CD8-positive, alpha-beta memory T cell (primary cell): Measurements from ENCODE around the gene EGLN1. TPM values are rescaled to one million over a fixed set of nuclear protein-coding genes. Genes with fewer than 3 reads are reported as not detected.

Experiments
- CTCF ChIA-PET: fragments of 350-600 bp; sonication (Branson Sonifier 250); formaldehyde crosslinking; loops from one replicate; lab custom pipeline; 2021; ENCODE audit warnings: antibody characterized with exemption; lab: Charles Lee
- POLR2A ChIA-PET: fragments of 350-600 bp; sonication (Branson Sonifier 250); formaldehyde crosslinking; loops from one replicate; lab custom pipeline; 2021; ENCODE audit warnings: antibody characterized with exemption; lab: Charles Lee
- DNase-seq, 5 donors: peaks; one replicate each; pipeline versions ENCODE4 v3.0.0 to v3.0.0-alpha.2; 2020 to 2022; ENCODE audit warnings: mixed read lengths in 1 of 5
- H3K27ac ChIP-seq: one replicate; pipeline ENCODE4 v1.7.0; 2013; ENCODE audit warnings: low read depth, mild to moderate bottlenecking, low read length, moderate library complexity
- H3K27me3 ChIP-seq: 2 replicates; pipeline ENCODE4 v1.7.0; 2013; ENCODE audit warnings: low read length, mild to moderate bottlenecking; ENCODE audit not compliant: insufficient read depth, poor library complexity, severe bottlenecking
- H3K36me3 ChIP-seq: 2 replicates; pipeline ENCODE4 v1.7.0; 2013; ENCODE audit warnings: mild to moderate bottlenecking, low read length, moderate library complexity; ENCODE audit not compliant: insufficient read depth
- H3K4me1 ChIP-seq: 2 replicates; pipeline ENCODE4 v1.7.0; 2013; ENCODE audit warnings: mild to moderate bottlenecking, low read length, moderate library complexity; ENCODE audit not compliant: insufficient read depth
- H3K4me3 ChIP-seq: 2 replicates; pipeline ENCODE4 v1.7.0; 2013; ENCODE audit warnings: mild to moderate bottlenecking, low read length
- H3K9me3 ChIP-seq: 2 replicates; pipeline ENCODE4 v1.7.0; 2013; ENCODE audit warnings: mild to moderate bottlenecking, low read length
- H3K27ac Mint-ChIP-seq, 8 donors: one replicate each; pipeline ENCODE4 v1.8.0; 2020 to 2021; ENCODE audit warnings: mixed read lengths in 8 of 8, mild to moderate bottlenecking in 6 of 8, inconsistent platforms in 3 of 8, moderate library complexity in 3 of 8
- H3K27me3 Mint-ChIP-seq, 2 donors: one replicate each; pipeline ENCODE4 v1.8.0; 2020 to 2021; ENCODE audit warnings: mixed read lengths in 2 of 2, mild to moderate bottlenecking in 1 of 2, moderate library complexity in 1 of 2
- H3K36me3 Mint-ChIP-seq, 3 donors: one replicate each; pipeline ENCODE4 v1.8.0; 2020 to 2021; ENCODE audit warnings: mixed read lengths in 3 of 3, inconsistent platforms in 1 of 3, mild to moderate bottlenecking in 1 of 3
- H3K4me1 Mint-ChIP-seq, 3 donors: one replicate each; pipeline ENCODE4 v1.8.0; 2020 to 2021; ENCODE audit warnings: mixed read lengths in 3 of 3, inconsistent platforms in 1 of 3, mild to moderate bottlenecking in 1 of 3
- H3K4me3 Mint-ChIP-seq, 7 donors: one replicate each; pipeline ENCODE4 v1.8.0; 2020 to 2021; ENCODE audit warnings: mixed read lengths in 7 of 7, mild to moderate bottlenecking in 6 of 7, moderate library complexity in 4 of 7, inconsistent platforms in 2 of 7
- H3K9me3 Mint-ChIP-seq, 5 donors: one replicate each; pipeline ENCODE4 v1.8.0; 2020 to 2022; ENCODE audit warnings: mixed read lengths in 5 of 5, mild to moderate bottlenecking in 3 of 5, moderate library complexity in 2 of 5, inconsistent platforms in 1 of 5
- polyA plus RNA-seq: library from polyadenylated mRNA; unstranded; fragments of 300-500 nt; fragmentation: Illumina TruSeq; gene quantifications from one replicate; pipeline ENCODE4 v1.2.3, GENCODE V29; 2021
- total RNA-seq, 2 experiments: library from RNA; stranded (reverse); gene quantifications; one replicate each; pipeline ENCODE4 v1.2.3, GENCODE V29; 2021

Gene EGLN1
- total and polyA plus RNA-seq, 3 experiments from 2014 or later, result 21.0 to 30.9 (median 24.2) TPM

DNA sequence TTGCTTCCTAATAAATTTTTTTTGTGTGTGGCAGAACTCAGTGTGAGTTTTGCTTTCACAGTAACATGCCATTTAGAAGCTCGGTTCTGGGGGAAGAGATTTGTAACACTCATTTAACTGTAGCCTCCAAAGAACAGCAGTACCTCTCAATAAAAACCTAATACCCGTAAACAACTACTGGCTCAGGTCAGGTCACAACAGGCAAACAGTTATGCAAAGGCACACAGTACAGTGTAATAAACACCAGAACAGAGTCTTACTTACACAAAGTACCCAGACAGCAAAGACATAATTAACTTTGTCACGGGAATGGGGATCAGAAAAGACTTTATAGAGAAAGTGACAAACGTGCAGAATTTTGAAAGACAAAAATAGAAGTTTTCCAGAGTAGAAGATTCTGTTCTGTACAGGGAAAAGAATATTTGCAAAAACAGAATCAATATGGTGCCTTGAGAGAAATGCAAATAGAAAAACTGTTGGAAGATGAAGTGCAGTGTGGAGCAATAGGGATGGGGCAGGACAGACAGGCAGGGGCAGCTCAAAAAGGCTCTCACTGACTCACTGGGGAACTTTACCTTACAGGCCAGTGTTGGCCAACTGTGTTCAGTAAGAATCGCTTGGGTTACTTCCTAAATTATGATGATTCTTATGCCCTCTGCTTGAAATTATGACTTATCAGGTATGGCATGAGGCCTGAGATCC is 38.8 kb downstream of the EGLN1 start:
- Histone ChIP-seq H3K36me3 (no peaks in the 10 kb centered on the region), H3K27ac (no peak overlapping the region), H3K9me3 (no peaks in the 10 kb centered on the region), H3K27me3 (no peaks in the 10 kb centered on the region), H3K4me1 (peaks cover 4% of the 10 kb centered on the region), H3K4me3 (no peak overlapping the region)
- POLR2A ChIA-PET, result no interaction called here
- Mint-ChIP-seq H3K27me3 (no peaks in the 10 kb centered on the region), H3K9me3 (no peaks in the 10 kb centered on the region), H3K4me1 (peaks cover 42 to 53% (median 48%) of the 10 kb centered on the region in 3 donors), H3K27ac (no peak overlapping the region), H3K4me3 (no peak overlapping the region), H3K36me3 (no peaks in the 10 kb centered on the region)
- CTCF ChIA-PET, result no interaction called here
- DNase-seq, result no peak

DNA sequence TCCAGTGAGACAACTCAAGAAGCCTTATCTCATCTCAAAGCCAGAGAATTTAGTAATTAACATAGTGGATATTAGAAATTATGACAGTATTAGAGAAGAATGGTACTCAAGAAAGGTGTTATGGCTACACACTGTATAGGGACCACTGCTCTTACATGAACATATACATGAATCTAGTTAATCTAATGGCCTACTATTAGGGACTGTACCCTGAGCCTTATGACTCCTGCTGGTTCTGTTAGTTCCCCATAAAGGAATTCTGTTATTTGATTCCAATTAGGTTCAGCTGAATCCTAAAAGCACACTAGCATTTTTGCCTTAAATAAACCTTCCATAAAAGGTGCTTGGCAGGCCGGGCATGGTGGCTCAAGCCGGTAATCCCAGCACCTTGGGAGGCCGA is 39.7 kb downstream of the EGLN1 start:
- CTCF ChIA-PET, result no interaction called here
- H3K27ac ChIP-seq, result no peak overlapping the region
- peaks cover 4% of the 10 kb centered on the region for H3K4me1 ChIP-seq
- H3K4me3 ChIP-seq, result no peak overlapping the region
- Mint-ChIP-seq H3K27me3 (no peaks in the 10 kb centered on the region), H3K4me3 (no peak overlapping the region), H3K9me3 (no peaks in the 10 kb centered on the region), H3K27ac (no peak overlapping the region), H3K36me3 (no peaks in the 10 kb centered on the region), H3K4me1 (peaks cover 43 to 53% (median 47%) of the 10 kb centered on the region in 3 donors)
- DNase-seq, result no peak
- POLR2A ChIA-PET, result no interaction called here
- H3K27me3 ChIP-seq, result no peaks in the 10 kb centered on the region
- no peaks in the 10 kb centered on the region for H3K9me3 ChIP-seq
- no peaks in the 10 kb centered on the region for H3K36me3 ChIP-seq

DNA sequence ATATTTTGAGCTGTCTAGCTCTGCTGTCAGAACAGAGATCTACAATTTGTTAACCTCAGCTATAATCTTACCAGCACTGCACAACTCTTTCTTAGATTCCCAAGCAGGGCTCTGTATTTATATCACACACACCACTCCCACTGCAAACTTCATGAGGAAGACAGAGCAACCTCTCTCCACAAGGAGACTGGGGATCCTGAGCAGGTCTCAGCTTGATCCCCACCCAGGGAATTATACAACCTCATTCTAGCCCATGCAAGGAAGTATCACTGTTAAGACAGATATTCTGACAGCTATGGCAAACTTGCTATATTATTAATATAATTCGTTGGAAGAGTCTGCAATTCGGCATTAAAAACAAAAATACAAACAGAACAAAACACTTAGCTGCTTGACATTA is 40.4 kb downstream of the EGLN1 start:
- H3K27ac ChIP-seq, result no peak overlapping the region
- ChIA-PET CTCF (no interaction called here), POLR2A (no interaction called here)
- no peak overlapping the region for H3K4me3 ChIP-seq
- peaks cover 8% of the 10 kb centered on the region for H3K4me1 ChIP-seq
- no peaks in the 10 kb centered on the region for H3K36me3 ChIP-seq
- no peaks in the 10 kb centered on the region for H3K9me3 ChIP-seq
- no peak for DNase-seq
- Mint-ChIP-seq H3K4me3 (no peak overlapping the region), H3K36me3 (no peaks in the 10 kb centered on the region), H3K4me1 (peaks cover 47 to 56% (median 53%) of the 10 kb centered on the region in 3 donors), H3K27ac (peak overlapping the region in 2 of 8 donors; percentile 19 to 20), H3K27me3 (no peaks in the 10 kb centered on the region), H3K9me3 (no peaks in the 10 kb centered on the region)
- no peaks in the 10 kb centered on the region for H3K27me3 ChIP-seq

DNA sequence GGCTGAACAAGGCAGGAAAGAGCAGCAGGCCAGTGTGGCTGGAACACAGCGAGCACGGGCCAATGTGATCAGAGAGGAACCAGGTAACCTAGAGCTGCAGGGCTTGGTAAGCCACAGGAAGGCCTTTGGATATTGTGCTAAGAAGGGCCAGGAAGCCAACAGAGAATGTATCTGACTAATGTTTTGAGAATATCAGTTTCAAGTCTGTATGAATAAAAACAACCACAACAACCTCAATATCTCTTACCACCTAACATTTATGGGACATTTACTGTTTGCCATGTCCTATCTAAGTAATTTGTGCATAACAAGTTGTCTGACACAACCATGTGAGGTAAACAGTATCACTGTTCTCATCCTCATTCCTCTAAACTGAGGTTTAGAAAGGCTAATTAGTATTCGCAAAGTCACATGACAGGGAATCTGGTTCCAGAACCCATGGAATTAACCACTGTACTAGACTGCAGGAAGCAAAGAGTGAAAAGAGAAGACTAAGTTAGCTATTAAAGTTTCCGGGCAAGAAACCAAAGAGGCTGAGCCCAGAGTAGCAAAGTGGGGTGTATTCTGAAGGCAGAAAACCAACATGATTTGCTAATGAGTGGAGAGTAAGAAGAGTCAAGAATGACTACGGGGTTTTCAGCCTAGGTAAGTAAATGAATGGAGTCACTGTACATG is 45.1 kb downstream of the EGLN1 start:
- POLR2A ChIA-PET, result no interaction called here
- Histone ChIP-seq H3K9me3 (no peaks in the 10 kb centered on the region), H3K4me1 (peaks cover 15% of the 10 kb centered on the region), H3K27me3 (no peaks in the 10 kb centered on the region), H3K36me3 (no peaks in the 10 kb centered on the region), H3K27ac (no peak overlapping the region), H3K4me3 (no peak overlapping the region)
- H3K36me3 Mint-ChIP-seq, result peaks cover 0 to 3% (median 2%) of the 10 kb centered on the region in 3 donors
- peak overlapping the region in 3 of 7 donors; percentile 1 to 19 (median 6) for H3K4me3 Mint-ChIP-seq
- no peaks in the 10 kb centered on the region for H3K27me3 Mint-ChIP-seq
- H3K27ac Mint-ChIP-seq, result peak overlapping the region; percentile 15 to 83 (median 56)
- CTCF ChIA-PET, result no interaction called here
- DNase-seq, result no peak
- no peaks in the 10 kb centered on the region for H3K9me3 Mint-ChIP-seq
- H3K4me1 Mint-ChIP-seq, result peaks cover 53 to 58% (median 57%) of the 10 kb centered on the region in 3 donors

DNA sequence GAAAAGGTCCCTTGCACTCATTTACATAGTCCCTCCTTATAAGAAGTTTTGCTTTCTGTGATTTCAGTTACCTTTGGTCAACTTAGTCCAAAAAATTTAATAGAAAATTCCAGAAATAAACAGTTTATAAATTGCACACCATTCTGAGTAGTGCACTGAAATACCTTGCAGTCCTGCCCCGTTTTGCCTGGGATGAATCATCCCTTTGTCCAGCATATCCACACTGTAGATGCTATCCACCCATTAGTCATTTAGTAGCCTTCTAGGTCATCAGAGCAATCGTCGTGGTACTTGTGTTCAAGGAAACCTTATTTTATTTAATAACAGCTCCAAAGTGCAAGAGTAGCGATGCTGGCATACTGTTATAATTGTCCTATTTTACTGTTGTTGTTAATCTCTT is 46.0 kb downstream of the EGLN1 start:
- no peak for DNase-seq
- Mint-ChIP-seq H3K4me3 (no peak overlapping the region), H3K27ac (no peak overlapping the region), H3K9me3 (no peaks in the 10 kb centered on the region), H3K27me3 (no peaks in the 10 kb centered on the region), H3K4me1 (peaks cover 46 to 50% (median 47%) of the 10 kb centered on the region in 3 donors), H3K36me3 (peaks cover 0 to 9% (median 2%) of the 10 kb centered on the region in 3 donors)
- Histone ChIP-seq H3K36me3 (no peaks in the 10 kb centered on the region), H3K4me1 (peaks cover 15% of the 10 kb centered on the region), H3K4me3 (no peak overlapping the region), H3K9me3 (no peaks in the 10 kb centered on the region), H3K27me3 (no peaks in the 10 kb centered on the region), H3K27ac (no peak overlapping the region)
- ChIA-PET POLR2A (no interaction called here), CTCF (no interaction called here)

DNA sequence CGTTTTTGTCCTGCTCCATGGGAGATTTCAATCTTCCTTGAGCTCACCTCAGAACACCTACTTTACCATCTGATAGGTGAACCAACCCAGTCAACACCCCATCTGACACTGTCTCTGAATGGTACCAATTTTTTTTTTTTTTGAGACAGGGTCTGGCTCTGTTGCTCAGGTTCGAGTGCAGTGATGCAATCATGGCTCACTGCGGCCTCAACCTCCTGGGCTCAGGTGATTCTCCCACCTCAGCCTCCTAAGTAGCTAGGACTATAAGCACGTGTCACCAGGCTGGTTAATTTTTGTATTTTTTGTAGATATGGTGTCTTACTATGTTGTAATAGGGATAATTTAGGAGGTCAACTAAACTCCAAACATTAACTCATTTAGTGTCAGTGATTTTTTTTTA is 47.7 kb downstream of the EGLN1 start:
- Histone ChIP-seq H3K9me3 (no peaks in the 10 kb centered on the region), H3K27me3 (no peaks in the 10 kb centered on the region), H3K4me1 (peaks cover 15% of the 10 kb centered on the region), H3K27ac (no peak overlapping the region), H3K4me3 (no peak overlapping the region), H3K36me3 (no peaks in the 10 kb centered on the region)
- Mint-ChIP-seq H3K27me3 (no peaks in the 10 kb centered on the region), H3K4me3 (no peak overlapping the region), H3K36me3 (peaks cover 0 to 19% (median 2%) of the 10 kb centered on the region in 3 donors), H3K9me3 (no peaks in the 10 kb centered on the region), H3K4me1 (peaks cover 35 to 42% (median 39%) of the 10 kb centered on the region in 3 donors), H3K27ac (no peak overlapping the region)
- CTCF ChIA-PET, result interaction anchor here (1.1 kb wide), 1 partner anchor 17 kb away, joined by 4 read pairs; no protein-coding TSS in a partner anchor
- POLR2A ChIA-PET, result no interaction called here
- DNase-seq, result no peak

DNA sequence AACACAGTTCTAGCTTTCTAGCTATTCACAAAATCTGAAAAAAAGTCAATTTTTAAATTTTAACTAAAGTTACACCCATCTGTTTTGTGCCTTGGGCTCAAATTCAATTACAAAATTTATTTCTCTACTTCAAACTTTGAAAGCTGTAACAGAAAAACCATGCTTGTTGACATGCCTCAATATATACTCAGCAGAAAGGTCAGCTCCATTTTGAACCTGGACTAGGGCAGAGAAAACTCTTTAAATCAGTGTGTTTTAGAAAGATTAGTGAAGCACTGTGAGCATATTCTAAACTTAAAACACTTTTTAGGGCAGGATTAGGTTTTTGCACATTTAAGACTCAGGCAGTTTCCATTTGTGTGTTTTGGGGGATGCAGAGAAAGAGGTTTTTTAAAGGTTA is 49.6 kb downstream of the EGLN1 start:
- no peak for DNase-seq
- POLR2A ChIA-PET, result interaction anchor here (0.6 kb wide), 1 partner anchor 227 kb away, joined by 12 read pairs; no protein-coding TSS in a partner anchor
- peaks cover 0 to 32% (median 7%) of the 10 kb centered on the region in 3 donors for H3K36me3 Mint-ChIP-seq
- H3K4me1 Mint-ChIP-seq, result peaks cover 19 to 24% (median 22%) of the 10 kb centered on the region in 3 donors
- Histone ChIP-seq H3K9me3 (no peaks in the 10 kb centered on the region), H3K4me3 (no peak overlapping the region), H3K36me3 (no peaks in the 10 kb centered on the region), H3K27me3 (no peaks in the 10 kb centered on the region), H3K27ac (no peak overlapping the region), H3K4me1 (peaks cover 11% of the 10 kb centered on the region)
- CTCF ChIA-PET, result interaction anchor here (1.3 kb wide), 1 partner anchor 15 kb away, joined by 3 read pairs; no protein-coding TSS in a partner anchor
- H3K27ac Mint-ChIP-seq, result peak overlapping the region in 1 of 8 donors; percentile 64
- H3K27me3 Mint-ChIP-seq, result no peaks in the 10 kb centered on the region
- no peaks in the 10 kb centered on the region for H3K9me3 Mint-ChIP-seq
- no peak overlapping the region for H3K4me3 Mint-ChIP-seq

DNA sequence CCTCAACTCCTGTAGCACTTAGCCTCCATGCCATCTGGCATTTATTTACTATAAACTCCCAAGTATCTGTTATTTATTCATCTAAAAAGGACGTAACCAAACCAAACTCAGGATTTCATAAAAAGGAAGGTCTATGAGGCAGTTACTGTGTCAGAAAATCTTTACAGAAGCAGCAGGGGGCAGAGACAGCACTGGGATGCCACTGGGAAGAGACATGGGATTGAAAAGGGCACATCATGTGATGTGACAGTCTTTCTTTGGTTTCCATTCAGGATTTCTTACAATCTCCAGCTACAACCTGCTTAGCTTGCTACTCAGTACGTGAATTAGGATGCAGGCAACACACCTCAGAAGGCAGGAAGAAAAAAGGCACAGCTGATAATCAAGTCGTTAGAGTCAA is 52.8 kb downstream of the EGLN1 start:
- no peak for DNase-seq
- Mint-ChIP-seq H3K9me3 (no peaks in the 10 kb centered on the region), H3K4me3 (no peak overlapping the region), H3K27me3 (no peaks in the 10 kb centered on the region), H3K36me3 (peaks cover 0 to 57% (median 13%) of the 10 kb centered on the region in 3 donors), H3K4me1 (peaks cover 0 to 3% (median 3%) of the 10 kb centered on the region in 3 donors), H3K27ac (peak overlapping the region in 4 of 8 donors; percentile 0 to 69 (median 20))
- Histone ChIP-seq H3K4me3 (no peak overlapping the region), H3K9me3 (no peaks in the 10 kb centered on the region), H3K4me1 (no peaks in the 10 kb centered on the region), H3K27ac (no peak overlapping the region), H3K27me3 (no peaks in the 10 kb centered on the region), H3K36me3 (no peaks in the 10 kb centered on the region)
- POLR2A ChIA-PET, result no interaction called here
- CTCF ChIA-PET, result no interaction called here
